Stomach (tissue), 4 donors: ENCODE results near the gene DIPK1A.

ENCODE experiments used
- CTCF ChIP-seq, 7 experiments: fragments of 450-650 bp in 4 of 7; fragments of 200-600 bp in 3 of 7; sonication (generic) in 3 of 7; IDR thresholded peaks; one replicate each; pipeline ENCODE4 v1.5.1; 2016 to 2019; ENCODE audit warnings: antibody characterized with exemption in 7 of 7, control low read depth in 2 of 7, mild to moderate bottlenecking in 1 of 7
- EP300 ChIP-seq: sonication (generic); formaldehyde crosslinking; IDR thresholded peaks from one replicate; pipeline ENCODE4 v1.6.1; 2017; ENCODE audit warnings: antibody characterized with exemption
- POLR2A ChIP-seq, 4 donors: fragments of 450-650 bp; IDR thresholded peaks; one replicate each; pipeline ENCODE4 v1.6.1; 2016; ENCODE audit warnings: antibody characterized with exemption in 4 of 4, control low read depth in 2 of 4, mild to moderate bottlenecking in 1 of 4, moderate library complexity in 1 of 4
- POLR2AphosphoS5 ChIP-seq, 3 donors: sonication (generic); formaldehyde crosslinking; IDR thresholded peaks; one replicate each; pipeline ENCODE4 v1.6.1; 2016; ENCODE audit warnings: antibody characterized with exemption in 3 of 3

DNA sequence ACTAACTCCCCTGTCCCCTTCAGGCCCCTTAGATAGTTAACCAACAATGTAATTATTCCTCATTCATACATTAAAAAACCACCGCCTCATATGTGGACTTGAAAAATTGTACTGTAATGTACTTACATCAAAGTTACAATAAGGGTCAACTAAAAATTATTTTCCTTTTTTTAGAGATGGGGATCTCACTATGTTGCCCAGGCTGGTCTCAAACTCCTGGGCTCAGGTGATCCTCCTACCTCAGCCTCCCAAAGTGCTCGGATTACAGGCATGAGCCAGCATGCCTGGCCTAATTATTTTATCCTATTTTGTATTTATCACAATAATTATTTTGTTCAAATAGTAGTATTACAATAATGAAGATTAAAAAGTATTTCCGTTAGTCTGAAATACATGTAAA, 116.8 kb downstream of the DIPK1A start:
- TF ChIP-seq POLR2A (IDR thresholded peaks at IDR 0.05) (no peak), CTCF (IDR thresholded peaks at IDR 0.05) (no peak), EP300 (no peak), POLR2AphosphoS5 (IDR thresholded peaks at IDR 0.05) (no peak)
